Measurements from ENCODE around the gene ELF3. TPM values are rescaled to one million over a fixed set of nuclear protein-coding genes. Genes with fewer than 3 reads are reported as not detected.

The ELF3 gene
- polyA plus RNA-seq, 1 donor from 2014 or later = 0.26 TPM

GRCh38 chr1:202011994-202012393 is 1.6 kb downstream of the ELF3 start:
- Histone ChIP-seq H3K9me2 (ENCODE audit: insufficient read depth, low read length) (no peaks in the 10 kb centered on the region), H3K4me3 (ENCODE audit: low read length) (no peak overlapping the region), H3F3A (ENCODE audit: insufficient read depth, low read length, poor library complexity, severe bottlenecking) (no peaks in the 10 kb centered on the region), H2AFZ (ENCODE audit: low read depth, low read length) (no peak overlapping the region), H3K9ac (ENCODE audit: low read length) (no peak overlapping the region), H3K79me2 (replicated peaks; ENCODE audit: insufficient read depth, low read length) (no peaks in the 10 kb centered on the region), H3K27me3 (ENCODE audit: insufficient read depth, low read depth, low read length) (no peaks in the 10 kb centered on the region), H3K36me3 (ENCODE audit: insufficient read depth, low read length) (no peaks in the 10 kb centered on the region), H3K4me2 (ENCODE audit: low read length) (no peak overlapping the region), H3K27ac (ENCODE audit: low read length) (no peak overlapping the region), H4K20me1 (ENCODE audit: insufficient read depth) (no peaks in the 10 kb centered on the region), H3K9me3 (ENCODE audit: low read length) (no peaks in the 10 kb centered on the region)
- TF ChIP-seq EZH2 (IDR thresholded peaks at IDR 0.05; ENCODE audit: borderline replicate concordance, insufficient read depth, low read length, poor library complexity, severe bottlenecking) = no peak
- TF ChIP-seq REST (IDR thresholded peaks at IDR 0.05; ENCODE audit: borderline replicate concordance) = no peak
- TF ChIP-seq POLR2AphosphoS5 (IDR thresholded peaks at IDR 0.05) = no peak
- TF ChIP-seq MXI1 (conservative IDR thresholded peaks at IDR 0.05; ENCODE audit: poor library complexity, severe bottlenecking) = no peak
- no peak for TF ChIP-seq TAF1 (IDR thresholded peaks at IDR 0.05; ENCODE audit: low read depth)
- TF ChIP-seq SMC3 (conservative IDR thresholded peaks at IDR 0.05; ENCODE audit: poor library complexity) = no peak
- no peak for TF ChIP-seq EP300 (conservative IDR thresholded peaks at IDR 0.05; ENCODE audit: poor library complexity, severe bottlenecking)
- TF ChIP-seq, protein P1, sequence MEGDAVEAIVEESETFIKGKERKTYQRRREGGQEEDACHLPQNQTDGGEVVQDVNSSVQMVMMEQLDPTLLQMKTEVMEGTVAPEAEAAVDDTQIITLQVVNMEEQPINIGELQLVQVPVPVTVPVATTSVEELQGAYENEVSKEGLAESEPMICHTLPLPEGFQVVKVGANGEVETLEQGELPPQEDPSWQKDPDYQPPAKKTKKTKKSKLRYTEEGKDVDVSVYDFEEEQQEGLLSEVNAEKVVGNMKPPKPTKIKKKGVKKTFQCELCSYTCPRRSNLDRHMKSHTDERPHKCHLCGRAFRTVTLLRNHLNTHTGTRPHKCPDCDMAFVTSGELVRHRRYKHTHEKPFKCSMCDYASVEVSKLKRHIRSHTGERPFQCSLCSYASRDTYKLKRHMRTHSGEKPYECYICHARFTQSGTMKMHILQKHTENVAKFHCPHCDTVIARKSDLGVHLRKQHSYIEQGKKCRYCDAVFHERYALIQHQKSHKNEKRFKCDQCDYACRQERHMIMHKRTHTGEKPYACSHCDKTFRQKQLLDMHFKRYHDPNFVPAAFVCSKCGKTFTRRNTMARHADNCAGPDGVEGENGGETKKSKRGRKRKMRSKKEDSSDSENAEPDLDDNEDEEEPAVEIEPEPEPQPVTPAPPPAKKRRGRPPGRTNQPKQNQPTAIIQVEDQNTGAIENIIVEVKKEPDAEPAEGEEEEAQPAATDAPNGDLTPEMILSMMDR (IDR thresholded peaks at IDR 0.05; ENCODE audit: poor library complexity, severe bottlenecking) = no peak

- Histone ChIP-seq H3K9ac (ENCODE audit: low read length) (no peak overlapping the region), H3K27me3 (ENCODE audit: insufficient read depth, low read depth, low read length) (no peaks in the 10 kb centered on the region), H3K4me3 (ENCODE audit: low read length) (no peak overlapping the region), H3K79me2 (replicated peaks; ENCODE audit: insufficient read depth, low read length) (no peaks in the 10 kb centered on the region), H3K9me3 (ENCODE audit: low read length) (no peaks in the 10 kb centered on the region), H3F3A (ENCODE audit: insufficient read depth, low read length, poor library complexity, severe bottlenecking) (no peaks in the 10 kb centered on the region), H3K36me3 (ENCODE audit: insufficient read depth, low read length) (no peaks in the 10 kb centered on the region), H4K20me1 (ENCODE audit: insufficient read depth) (no peaks in the 10 kb centered on the region), H2AFZ (ENCODE audit: low read depth, low read length) (no peak overlapping the region), H3K4me2 (ENCODE audit: low read length) (no peak overlapping the region), H3K27ac (ENCODE audit: low read length) (no peak overlapping the region), H3K9me2 (ENCODE audit: insufficient read depth, low read length) (no peaks in the 10 kb centered on the region)
- TF ChIP-seq SMC3 (conservative IDR thresholded peaks at IDR 0.05; ENCODE audit: poor library complexity) (no peak), MXI1 (conservative IDR thresholded peaks at IDR 0.05; ENCODE audit: poor library complexity, severe bottlenecking) (no peak), EP300 (conservative IDR thresholded peaks at IDR 0.05; ENCODE audit: poor library complexity, severe bottlenecking) (no peak), POLR2AphosphoS5 (IDR thresholded peaks at IDR 0.05) (no peak), RAD21 (conservative IDR thresholded peaks at IDR 0.05) (no peak), TAF1 (IDR thresholded peaks at IDR 0.05; ENCODE audit: low read depth) (no peak), REST (IDR thresholded peaks at IDR 0.05; ENCODE audit: borderline replicate concordance) (no peak), EZH2 (IDR thresholded peaks at IDR 0.05; ENCODE audit: borderline replicate concordance, insufficient read depth, low read length, poor library complexity, severe bottlenecking) (no peak)
- TF ChIP-seq, protein P1 (IDR thresholded peaks at IDR 0.05; ENCODE audit: poor library complexity, severe bottlenecking) = no peak
Observed at GRCh38 chr1:202012544-202013478, 2.4 kb downstream of the ELF3 start.

All from neural cell (in vitro differentiated cells).